ENCODE results near the gene LRRC75A. TPM values are rescaled to one million over a fixed set of nuclear protein-coding genes. Genes with fewer than 3 reads are reported as not detected.
"Not testable (repeated sequence)": the region's sequence is repeated elsewhere in the genome, so short reads cannot be mapped to it uniquely, and the experiment has no call there.

The LRRC75A gene
- total RNA-seq, 1 experiment from 2014 or later: 1.2 TPM

- ATAC-seq (peak; percentile 13), DNase-seq (ENCODE audit: low read depth, low spot score) (no peak)
- no TSS peak for BruUV-seq (replicated peaks)
- H3K9me3 ChIP-seq (ENCODE audit: control insufficient read depth, insufficient read depth, low read depth, low read length): no peaks in the 10 kb centered on the region
- H3K36me3 ChIP-seq (ENCODE audit: control insufficient read depth, insufficient read depth, low read length): no peaks in the 10 kb centered on the region
- in situ Hi-C loops (cut with HindIII; ENCODE audit: low pct_unique_long_range_greater_than_20kb, low sequenced_read_pairs) (no loop called here), intact Hi-C loops (cut with micrococcal nuclease; ENCODE audit: unreplicated experiment) (no loop called here)
- no peaks in the 10 kb centered on the region for H3K27me3 ChIP-seq (ENCODE audit: control insufficient read depth, insufficient read depth, low read length)
- ChIA-PET CTCF (interaction anchor here (0.6 kb wide), 1 partner anchor 68 kb away, joined by 4 read pairs; no protein-coding TSS in a partner anchor), POLR2A (no interaction called here)
- no peaks in the 10 kb centered on the region for H3K4me1 ChIP-seq (ENCODE audit: control insufficient read depth, insufficient read depth, low read length)
- TF ChIP-seq TCF7L2 (IDR thresholded peaks at IDR 0.05; ENCODE audit: low read depth, low read length) (no peak), SIN3A (IDR thresholded peaks at IDR 0.05; ENCODE audit: borderline replicate concordance, insufficient read depth, low read depth, low read length) (no peak), CTCF (IDR thresholded peaks at IDR 0.05) (no peak)
- no peak overlapping the region for H3K27ac ChIP-seq (ENCODE audit: low read length)
- no peak overlapping the region for H3K4me3 ChIP-seq (ENCODE audit: low read depth in 2 of 2, low read length in 2 of 2)
These were observed 35.8 kb downstream of the LRRC75A start for GRCh38 chr17:16455997-16456741.

GRCh38 chr17:16453493-16453851 lies 38.5 kb downstream of the LRRC75A start:
- DNase-seq (ENCODE audit: low read depth, low spot score): no peak
- POLR2A ChIA-PET: interaction anchor here (0.5 kb wide), 1 partner anchor 23 kb away, joined by 3 read pairs; no protein-coding TSS in a partner anchor

GRCh38 chr17:16452268-16452667 lies 39.7 kb downstream of the LRRC75A start:
- H3K4me1 ChIP-seq (ENCODE audit: control insufficient read depth, insufficient read depth, low read length); H3K27me3 ChIP-seq (ENCODE audit: control insufficient read depth, insufficient read depth, low read length); H3K36me3 ChIP-seq (ENCODE audit: control insufficient read depth, insufficient read depth, low read length); ATAC-seq; H3K9me3 ChIP-seq (ENCODE audit: control insufficient read depth, insufficient read depth, low read depth, low read length); intact Hi-C loops (cut with micrococcal nuclease; ENCODE audit: unreplicated experiment); DNase-seq (ENCODE audit: low read depth, low spot score); H3K4me3 ChIP-seq (ENCODE audit: low read depth in 2 of 2, low read length in 2 of 2); H3K27ac ChIP-seq (ENCODE audit: low read length); BruUV-seq (replicated peaks); in situ Hi-C loops (cut with HindIII; ENCODE audit: low pct_unique_long_range_greater_than_20kb, low sequenced_read_pairs); POLR2A ChIA-PET: not testable (repeated sequence)
- CTCF ChIA-PET: interaction anchor here (5.2 kb wide), 1 partner anchor 69 kb away, joined by 36 read pairs; no protein-coding TSS in a partner anchor

More at GRCh38 chr17:16453493-16453851, 38.5 kb downstream of the LRRC75A start:
- TF ChIP-seq CTCF (IDR thresholded peaks at IDR 0.05): no peak; the same call in 1 of the 2 replicates
- TF ChIP-seq SIN3A (IDR thresholded peaks at IDR 0.05; ENCODE audit: borderline replicate concordance, insufficient read depth, low read depth, low read length): no peak
- no peak for TF ChIP-seq POLR2AphosphoS5 (IDR thresholded peaks at IDR 0.05; ENCODE audit: low read depth, low read length)
- TF ChIP-seq TCF7L2 (IDR thresholded peaks at IDR 0.05; ENCODE audit: low read depth, low read length): no peak
- no peak for TF ChIP-seq REST (IDR thresholded peaks at IDR 0.05; ENCODE audit: insufficient read depth in 1 of 2, low read depth in 2 of 2, low read length in 1 of 2)
- Histone ChIP-seq H3K27me3 (ENCODE audit: control insufficient read depth, insufficient read depth, low read length) (no peaks in the 10 kb centered on the region), H3K9me3 (ENCODE audit: control insufficient read depth, insufficient read depth, low read depth, low read length) (no peaks in the 10 kb centered on the region), H3K4me1 (ENCODE audit: control insufficient read depth, insufficient read depth, low read length) (no peaks in the 10 kb centered on the region), H3K36me3 (ENCODE audit: control insufficient read depth, insufficient read depth, low read length) (no peaks in the 10 kb centered on the region), H3K4me3 (ENCODE audit: low read depth in 2 of 2, low read length in 2 of 2) (no peak overlapping the region), H3K27ac (ENCODE audit: low read length) (no peak overlapping the region)
- no TSS peak for BruUV-seq (replicated peaks)
- CTCF ChIA-PET: interaction anchor here (0.6 to 5.2 kb wide), 3 partner anchors 68 to 1212 kb away, joined by 3 to 36 read pairs (median 5); no protein-coding TSS in a partner anchor
- in situ Hi-C loops (cut with HindIII; ENCODE audit: low pct_unique_long_range_greater_than_20kb, low sequenced_read_pairs): no loop called here
- ATAC-seq: no peak
- intact Hi-C loops (cut with micrococcal nuclease; ENCODE audit: unreplicated experiment): loop anchor here (1.0 kb wide), 1 partner anchor 68 kb away; no protein-coding TSS in a partner anchor

Measured in Panc1 (cell line).